Anterior cingulate cortex (tissue), 58 donors: ENCODE measurements around the gene KRT37.
"Not testable (repeated sequence)": the region's sequence is repeated elsewhere in the genome, so short reads cannot be mapped to it uniquely, and the experiment has no call there.

Source experiments
- DNase-seq, 58 donors: peaks; one replicate each; lab custom pipeline; 2025; lab: John Stamatoyannopoulos, UW

Gene KRT37

DNA sequence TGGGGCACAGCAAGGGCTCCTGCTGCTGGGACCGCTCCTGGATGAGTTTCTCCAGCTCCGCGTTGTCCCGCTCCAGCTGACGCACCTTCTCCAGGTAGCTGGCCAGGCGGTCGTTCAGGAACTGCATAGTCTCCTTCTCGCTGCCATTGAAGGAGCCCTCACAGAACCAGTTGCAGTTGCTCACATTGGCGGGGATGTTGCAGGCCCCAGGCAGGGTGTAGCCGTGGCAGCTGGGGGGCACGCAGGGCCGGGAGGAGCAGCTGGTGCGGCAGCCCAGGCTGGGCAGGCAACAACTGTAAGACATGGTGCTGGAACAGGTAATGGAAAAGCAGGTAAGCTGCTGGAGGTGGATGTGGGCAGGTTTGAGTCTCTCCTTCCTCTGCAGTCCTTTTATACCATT, 42.4 kb downstream of the KRT37 start, which contains the start of gene KRT34:
KRT34 (minus strand) TSS at position 364 of the 400 bp plus-strand sequence; CDS start at position 304, 60 bp downstream.
- not testable (repeated sequence) for DNase-seq

DNA sequence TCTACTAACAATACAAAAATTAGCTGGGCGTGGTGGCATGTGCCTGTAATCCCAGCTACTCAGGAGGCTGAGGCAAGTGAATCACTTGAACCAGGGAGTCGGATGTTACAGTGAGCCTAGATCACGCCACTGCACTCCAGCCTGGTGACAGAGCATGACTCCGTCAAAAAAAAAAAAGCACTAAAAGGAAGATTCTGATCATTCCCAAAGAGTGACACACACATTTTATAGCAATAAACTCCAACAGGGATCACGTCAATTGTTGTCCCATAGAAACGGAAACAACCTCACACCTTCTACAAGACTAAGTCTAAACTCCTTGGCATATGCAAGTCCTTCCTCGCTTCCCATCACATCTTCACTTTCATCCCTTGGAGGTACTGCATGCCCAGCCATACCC, 44.3 kb downstream of the KRT37 start:
- not testable (repeated sequence) for DNase-seq

DNA sequence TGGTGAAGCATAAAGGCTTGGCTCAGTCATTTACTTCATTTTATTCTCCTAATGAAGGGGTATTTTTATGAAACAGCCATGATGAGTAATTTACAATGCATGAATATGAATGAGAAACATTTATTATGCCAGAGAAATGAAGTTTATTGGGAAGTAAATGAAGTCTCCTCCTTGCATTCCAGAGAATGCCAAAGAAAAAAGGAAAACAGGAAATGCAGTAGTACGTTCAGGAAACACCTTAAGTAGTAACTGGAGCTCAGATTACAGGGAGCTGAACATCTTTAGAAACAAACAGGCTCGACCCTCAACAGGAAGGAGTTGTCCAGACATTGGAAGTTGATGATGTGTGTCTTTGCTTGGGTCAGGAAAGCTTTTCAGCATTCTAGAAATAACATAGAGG, 46.8 kb downstream of the KRT37 start:
- no peak for DNase-seq
